Liver (tissue), 9 donors: ENCODE data around the gene TMIGD1. TPM values are rescaled to one million over a fixed set of nuclear protein-coding genes. Genes with fewer than 3 reads are reported as not detected.

Experiments used
- DNase-seq: peaks from one replicate; pipeline ENCODE4 v3.0.0-alpha.2; 2017; ENCODE audit warnings: low spot score
- H3K27ac ChIP-seq, 2 donors: one replicate each; pipeline ENCODE4 v1.7.0; 2013; ENCODE audit warnings: inconsistent platforms in 2 of 2, low read length in 2 of 2, control low read depth in 1 of 2, low read depth in 1 of 2, mild to moderate bottlenecking in 1 of 2
- H3K27me3 ChIP-seq, 4 donors: one replicate each; pipeline versions ENCODE4 v1.6.1 to v1.7.0; 2013; ENCODE audit warnings: low read length in 3 of 4, inconsistent platforms in 1 of 4, mild to moderate bottlenecking in 1 of 4, moderate library complexity in 1 of 4; ENCODE audit not compliant: control insufficient read depth in 4 of 4, insufficient read depth in 4 of 4
- H3K36me3 ChIP-seq, 4 donors: one replicate each; pipeline versions ENCODE4 v1.6.1 to v1.7.0; 2013; ENCODE audit warnings: low read length in 3 of 4, mild to moderate bottlenecking in 3 of 4, low read depth in 1 of 4, moderate library complexity in 1 of 4; ENCODE audit not compliant: control insufficient read depth in 4 of 4, insufficient read depth in 3 of 4
- H3K4me1 ChIP-seq, 4 donors: one replicate each; pipeline versions ENCODE4 v1.6.1 to v1.7.0; 2013; ENCODE audit warnings: low read length in 3 of 4, mild to moderate bottlenecking in 3 of 4, moderate library complexity in 1 of 4; ENCODE audit not compliant: control insufficient read depth in 4 of 4, insufficient read depth in 4 of 4
- H3K4me3 ChIP-seq, 3 donors: one replicate each; pipeline versions ENCODE4 v1.6.1 to v1.7.0; 2013; ENCODE audit warnings: low read length in 3 of 3, control low read depth in 1 of 3, low read depth in 1 of 3, mild to moderate bottlenecking in 1 of 3
- H3K9ac ChIP-seq, 2 donors: one replicate each; pipeline ENCODE4 v1.7.0; 2013; ENCODE audit warnings: low read length in 2 of 2, mild to moderate bottlenecking in 2 of 2, moderate library complexity in 2 of 2, control low read depth in 1 of 2, low read depth in 1 of 2
- H3K9me3 ChIP-seq, 4 donors: one replicate each; pipeline versions ENCODE4 v1.6.1 to v1.7.0; 2013; ENCODE audit warnings: low read length in 3 of 4; ENCODE audit not compliant: control insufficient read depth in 4 of 4
- ATF3 ChIP-seq: IDR thresholded peaks from 2 replicates; pipeline ENCODE4 v1.6.1; 2016; ENCODE audit warnings: antibody characterized with exemption
- CTCF ChIP-seq: fragments of 150-350 bp; IDR thresholded peaks from 2 replicates; pipeline ENCODE4 v1.5.1; 2017; ENCODE audit warnings: improper control_type of control experiment, low read depth, low read length; ENCODE audit not compliant: missing input control
- EGR1 ChIP-seq, 2 donors: IDR thresholded peaks; 2 replicates each; pipeline ENCODE4 v1.6.1; 2016 to 2018; ENCODE audit warnings: antibody characterized with exemption in 2 of 2, low read depth in 2 of 2
- FOXA1 ChIP-seq: IDR thresholded peaks from 2 replicates; pipeline ENCODE4 v1.6.1; 2016; ENCODE audit warnings: antibody characterized with exemption
- FOXA2 ChIP-seq: IDR thresholded peaks from 2 replicates; pipeline ENCODE4 v1.6.1; 2016; ENCODE audit warnings: antibody characterized with exemption
- GABPA ChIP-seq, 2 donors: IDR thresholded peaks in 1 of 2; conservative IDR thresholded peaks in 1 of 2; 2 replicates each; pipeline ENCODE4 v1.6.1; 2016; ENCODE audit warnings: antibody characterized with exemption in 2 of 2, mild to moderate bottlenecking in 1 of 2, moderate library complexity in 1 of 2
- HNF4G ChIP-seq: IDR thresholded peaks from 2 replicates; pipeline ENCODE4 v1.6.1; 2016; ENCODE audit warnings: antibody characterized with exemption
- JUND ChIP-seq, 2 donors: IDR thresholded peaks; 2 replicates each; pipeline ENCODE4 v1.6.1; 2016; ENCODE audit warnings: antibody characterized with exemption in 2 of 2
- NR2F2 ChIP-seq: IDR thresholded peaks from 2 replicates; pipeline ENCODE4 v1.6.1; 2016; ENCODE audit warnings: antibody characterized with exemption
- RAD21 ChIP-seq, 2 donors: IDR thresholded peaks; 2 replicates each; pipeline ENCODE4 v1.6.1; 2016; ENCODE audit warnings: antibody characterized with exemption in 2 of 2, mild to moderate bottlenecking in 2 of 2
- REST ChIP-seq: IDR thresholded peaks from 2 replicates; pipeline ENCODE4 v1.6.1; 2016; ENCODE audit warnings: antibody characterized with exemption, mild to moderate bottlenecking
- RXRA ChIP-seq, 2 donors: IDR thresholded peaks; 2 replicates each; pipeline ENCODE4 v1.6.1; 2017 to 2018; ENCODE audit warnings: antibody characterized with exemption in 2 of 2, mild to moderate bottlenecking in 1 of 2
- SP1 ChIP-seq: IDR thresholded peaks from 2 replicates; pipeline ENCODE4 v1.6.1; 2018; ENCODE audit warnings: antibody characterized with exemption, mild to moderate bottlenecking
- TAF1 ChIP-seq: conservative IDR thresholded peaks from 2 replicates; pipeline ENCODE4 v1.6.1; 2016; ENCODE audit warnings: antibody characterized with exemption, mild to moderate bottlenecking
- YY1 ChIP-seq: IDR thresholded peaks from 2 replicates; pipeline ENCODE4 v1.6.1; 2016; ENCODE audit warnings: antibody characterized with exemption, mild to moderate bottlenecking
- ZBTB33 ChIP-seq: IDR thresholded peaks from 2 replicates; pipeline ENCODE4 v1.6.1; 2016; ENCODE audit warnings: antibody characterized with exemption
- WGBS: extraction: QIAGEN DNeasy Blood & Tissue Kit; methylation state at CpG from one replicate; pipeline ENCODE4 v1.1.7; 2013; 5-methylcytosine and 5-hydroxymethylcytosine counted together
- polyA plus RNA-seq, 2 donors: library from polyadenylated mRNA; stranded (reverse) in 1 of 2; unstranded in 1 of 2; fragments of 200-250 nt in 1 of 2; fragments of >200 nt in 1 of 2; fragmentation: Nextera tagmentation in 1 of 2; extraction: Ambion mirVana in 1 of 2; gene quantifications; one replicate each; pipeline versions ENCODE4 v1.2.1 to v1.2.3, GENCODE V29; 2013 to 2015
- total RNA-seq, 2 donors: library from RNA; depleted of rRNA; stranded (reverse); fragments of >200 nt; gene quantifications; one replicate each; pipeline ENCODE4 v1.2.3, GENCODE V29; 2014
- donor health status: healthy.
- donor health status: healthy.
- donor health status: healthy.
- donor health status: healthy.
- donor health status: healthy.

TMIGD1 gene
- total and polyA plus RNA-seq, 4 donors = not detected

GRCh38 chr17:30336369-30337171 is 2.7 kb upstream of the TMIGD1 start (continued):
- TF ChIP-seq CTCF = peak; percentile 66
- TF ChIP-seq EGR1 (IDR thresholded peaks at IDR 0.05; ENCODE audit: low read depth in 2 of 2) = no peak

- Histone ChIP-seq H3K4me3 (no peak overlapping the region), H3K27ac (no peak overlapping the region), H3K9ac (no peak overlapping the region), H3K9me3 (no peaks in the 10 kb centered on the region), H3K4me1 (peaks cover 6 to 21% (median 17%) of the 10 kb centered on the region in 4 donors), H3K36me3 (no peaks in the 10 kb centered on the region), H3K27me3 (peaks cover 0 to 4% (median 0%) of the 10 kb centered on the region in 4 donors)
- DNase-seq = no peak
- TF ChIP-seq FOXA2 (no peak), ATF3 (no peak), RAD21 (IDR thresholded peaks at IDR 0.05) (no peak), CTCF (no peak), ZBTB33 (no peak), SP1 (no peak), RXRA (IDR thresholded peaks at IDR 0.05) (no peak), FOXA1 (no peak), GABPA (IDR thresholded peaks at IDR 0.05 in 1 of 2, conservative IDR thresholded peaks at IDR 0.05 in 1 of 2) (no peak), JUND (IDR thresholded peaks at IDR 0.05) (no peak), NR2F2 (no peak), HNF4G (no peak), EGR1 (IDR thresholded peaks at IDR 0.05; ENCODE audit: low read depth in 2 of 2) (no peak), YY1 (no peak), REST (no peak), TAF1 (no peak)
- WGBS = 79% methylated on average over 4 of the region's 4 CpGs
Measured at GRCh38 chr17:30334421-30334820, 564 bp upstream of the TMIGD1 start.
